Stimulated activated CD4-positive, alpha-beta T cell treated with anti-CD3 and anti-CD28 coated beads, TNF-alpha, amount 100 ng/mL, for 4 hours (primary cell): ENCODE measurements around the gene LSP1.
"Not testable (repeated sequence)": the region's sequence is repeated elsewhere in the genome, so short reads cannot be mapped to it uniquely, and the experiment has no call there.

ENCODE experiments used
- DNase-seq, 3 experiments: peaks; one replicate each; pipeline ENCODE4 v3.0.0-alpha.2; 2020; ENCODE audit warnings: low read depth in 3 of 3

LSP1 gene

GRCh38 chr11:1875093-1875850 is 22.4 kb downstream of the LSP1 start:
- DNase-seq = no peak

- not testable (repeated sequence) for DNase-seq
Observed at GRCh38 chr11:1875851-1876301, 23.0 kb downstream of the LSP1 start.

GRCh38 chr11:1876361-1877063 is 23.6 kb downstream of the LSP1 start:
- no peak for DNase-seq

GRCh38 chr11:1877211-1878136 is 24.6 kb downstream of the LSP1 start:
- no peak for DNase-seq

GRCh38 chr11:1878137-1879031 is 25.5 kb downstream of the LSP1 start:
- DNase-seq = no peak

GRCh38 chr11:1879342-1879940 is 26.6 kb downstream of the LSP1 start:
- no peak for DNase-seq

- no peak for DNase-seq
Observed at GRCh38 chr11:1879941-1880720, 27.2 kb downstream of the LSP1 start.

- no peak for DNase-seq
Observed at GRCh38 chr11:1880746-1881441, 28.0 kb downstream of the LSP1 start.

GRCh38 chr11:1881442-1882264 is 28.8 kb downstream of the LSP1 start:
- no peak for DNase-seq

GRCh38 chr11:1882265-1883238 is 29.7 kb downstream of the LSP1 start:
- DNase-seq = peak; percentile 55 to 80 (median 63)

GRCh38 chr11:1883346-1884302 is 30.7 kb downstream of the LSP1 start:
- no peak for DNase-seq

GRCh38 chr11:1884303-1884700 is 31.4 kb downstream of the LSP1 start:
- DNase-seq = no peak

GRCh38 chr11:1886551-1886950 is 33.7 kb downstream of the LSP1 start:
- not testable (repeated sequence) for DNase-seq

GRCh38 chr11:1887451-1888346 is 34.8 kb downstream of the LSP1 start:
- no peak for DNase-seq

GRCh38 chr11:1888347-1888753 is 35.5 kb downstream of the LSP1 start:
- DNase-seq = no peak
